SK-N-SH (cell line): ENCODE measurements around the gene MOB1A.
"Not testable (repeated sequence)": the region's sequence is repeated elsewhere in the genome, so short reads cannot be mapped to it uniquely, and the experiment has no call there.

Experiments
- FOXM1 ChIP-seq: IDR thresholded peaks from 2 replicates; pipeline ENCODE4 v1.4.0; 2012; ENCODE audit warnings: low read depth, mild to moderate bottlenecking
- RAD21 ChIP-seq: IDR thresholded peaks from 2 replicates; pipeline ENCODE4 v1.6.1; 2012; ENCODE audit warnings: mild to moderate bottlenecking, low read length
- RCOR1 ChIP-seq: fragments of 150-350 bp; IDR thresholded peaks from 2 replicates; pipeline ENCODE4 v1.6.1; 2017; ENCODE audit warnings: antibody characterized with exemption, low read length
- TF ChIP-seq, protein P1 (sequence below): IDR thresholded peaks from 2 replicates; pipeline ENCODE4 v1.4.0; 2012; ENCODE audit warnings: low read depth
- TF ChIP-seq, protein P2 (sequence below): fragments of 200-600 bp; sonication (generic); IDR thresholded peaks from 2 replicates; pipeline ENCODE4 v1.6.1; 2017; ENCODE audit warnings: antibody characterized with exemption, mild to moderate bottlenecking, moderate library complexity

DNA sequence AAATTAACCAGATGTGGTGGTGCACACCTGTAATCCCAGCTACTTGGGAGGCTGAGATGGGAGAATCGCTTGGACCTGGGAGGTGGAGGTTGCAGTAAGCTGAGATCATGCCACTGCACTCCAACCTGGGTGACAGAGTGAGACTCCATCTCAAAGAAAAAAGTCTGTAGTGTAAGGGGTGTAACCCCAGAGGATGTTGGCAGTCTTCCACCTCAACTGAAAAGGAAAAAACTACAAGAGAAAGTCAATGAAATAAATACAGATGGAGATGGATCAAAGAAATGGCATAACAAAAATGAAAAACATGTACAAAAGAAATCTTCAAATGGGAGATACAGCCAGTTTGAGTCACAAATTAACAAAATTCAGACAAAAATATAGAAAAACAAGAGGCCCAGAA is 56.8 kb downstream of the MOB1A start:
- not testable (repeated sequence) for TF ChIP-seq RAD21, FOXM1, RCOR1
- TF ChIP-seq, protein P1, sequence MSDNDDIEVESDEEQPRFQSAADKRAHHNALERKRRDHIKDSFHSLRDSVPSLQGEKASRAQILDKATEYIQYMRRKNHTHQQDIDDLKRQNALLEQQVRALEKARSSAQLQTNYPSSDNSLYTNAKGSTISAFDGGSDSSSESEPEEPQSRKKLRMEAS, result not testable (repeated sequence)
- TF ChIP-seq, protein P2, sequence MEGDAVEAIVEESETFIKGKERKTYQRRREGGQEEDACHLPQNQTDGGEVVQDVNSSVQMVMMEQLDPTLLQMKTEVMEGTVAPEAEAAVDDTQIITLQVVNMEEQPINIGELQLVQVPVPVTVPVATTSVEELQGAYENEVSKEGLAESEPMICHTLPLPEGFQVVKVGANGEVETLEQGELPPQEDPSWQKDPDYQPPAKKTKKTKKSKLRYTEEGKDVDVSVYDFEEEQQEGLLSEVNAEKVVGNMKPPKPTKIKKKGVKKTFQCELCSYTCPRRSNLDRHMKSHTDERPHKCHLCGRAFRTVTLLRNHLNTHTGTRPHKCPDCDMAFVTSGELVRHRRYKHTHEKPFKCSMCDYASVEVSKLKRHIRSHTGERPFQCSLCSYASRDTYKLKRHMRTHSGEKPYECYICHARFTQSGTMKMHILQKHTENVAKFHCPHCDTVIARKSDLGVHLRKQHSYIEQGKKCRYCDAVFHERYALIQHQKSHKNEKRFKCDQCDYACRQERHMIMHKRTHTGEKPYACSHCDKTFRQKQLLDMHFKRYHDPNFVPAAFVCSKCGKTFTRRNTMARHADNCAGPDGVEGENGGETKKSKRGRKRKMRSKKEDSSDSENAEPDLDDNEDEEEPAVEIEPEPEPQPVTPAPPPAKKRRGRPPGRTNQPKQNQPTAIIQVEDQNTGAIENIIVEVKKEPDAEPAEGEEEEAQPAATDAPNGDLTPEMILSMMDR, result not testable (repeated sequence)
